GM19023 (cell line): ENCODE measurements around the gene VKORC1.

Source experiments
- ATAC-seq: cut with Tn5 transposase; IDR thresholded peaks from one replicate; pipeline ENCODE4 v1.9.1; 2021; ENCODE audit warnings: mild to moderate bottlenecking, moderate library complexity; ENCODE audit not compliant: unreplicated experiment

Gene VKORC1

GRCh38 chr16:31083981-31084380, 10.6 kb downstream of the VKORC1 start:
- ATAC-seq: no peak

- ATAC-seq: no peak
These were observed 11.0 kb downstream of the VKORC1 start for GRCh38 chr16:31083556-31083955.

GRCh38 chr16:31083081-31083480, 11.5 kb downstream of the VKORC1 start:
- no peak for ATAC-seq

GRCh38 chr16:31082368-31083045, 12.1 kb downstream of the VKORC1 start:
- ATAC-seq: no peak

- ATAC-seq: no peak
These were observed 12.9 kb downstream of the VKORC1 start for GRCh38 chr16:31081428-31082351.

GRCh38 chr16:31080756-31081419, 13.7 kb downstream of the VKORC1 start:
- no peak for ATAC-seq

GRCh38 chr16:31080035-31080629, 14.5 kb downstream of the VKORC1 start:
- ATAC-seq: no peak

- ATAC-seq: no peak
These were observed 15.2 kb downstream of the VKORC1 start for GRCh38 chr16:31079342-31079944.

GRCh38 chr16:31078597-31079341, 15.8 kb downstream of the VKORC1 start:
- ATAC-seq: no peak

- no peak for ATAC-seq
These were observed 16.8 kb downstream of the VKORC1 start for GRCh38 chr16:31077592-31078396.

- ATAC-seq: no peak
These were observed 17.6 kb downstream of the VKORC1 start for GRCh38 chr16:31077024-31077423.

- no peak for ATAC-seq
These were observed 18.3 kb downstream of the VKORC1 start for GRCh38 chr16:31076319-31076718.

- no peak for ATAC-seq
These were observed 19.8 kb downstream of the VKORC1 start for GRCh38 chr16:31074814-31075183.

GRCh38 chr16:31073970-31074813, 20.4 kb downstream of the VKORC1 start, which contains the start of the genes ZNF646 and ZNF668:
Gene ZNF646, plus strand, starts transcription at chr16:31074422. Its CDS starts 1,903 bp downstream, at chr16:31076325.
Gene ZNF668, minus strand, starts transcription at chr16:31074240. Its CDS starts 9,781 bp downstream, at chr16:31064459.
- peak; percentile 76 for ATAC-seq

GRCh38 chr16:31073142-31073969, 21.2 kb downstream of the VKORC1 start:
- ATAC-seq: peak; percentile 58

GRCh38 chr16:31072540-31073141, 22.0 kb downstream of the VKORC1 start:
- no peak for ATAC-seq

GRCh38 chr16:31071861-31072260, 22.7 kb downstream of the VKORC1 start:
- no peak for ATAC-seq
